HEK293 (cell line): Measurements from ENCODE around the gene KCNS1.

Source experiments
- CTCF ChIP-seq: fragments of 450-650 bp; formaldehyde crosslinking; IDR thresholded peaks from 2 replicates; pipeline ENCODE4 v1.5.1; 2016; ENCODE audit warnings: missing biosample characterization, missing genetic modification characterization
- PRDM1 ChIP-seq: fragments of 450-650 bp; formaldehyde crosslinking; IDR thresholded peaks from 2 replicates; pipeline ENCODE4; 2016; ENCODE audit warnings: missing biosample characterization, missing genetic modification characterization
- RBAK ChIP-seq: fragments of 450-650 bp; formaldehyde crosslinking; IDR thresholded peaks from 2 replicates; pipeline ENCODE4 v1.5.1; 2016; ENCODE audit warnings: missing biosample characterization, missing genetic modification characterization
- SALL2 ChIP-seq: fragments of 450-650 bp; formaldehyde crosslinking; IDR thresholded peaks from 2 replicates; pipeline ENCODE4 v1.5.0; 2017; ENCODE audit warnings: missing biosample characterization, mild to moderate bottlenecking, missing genetic modification characterization, borderline replicate concordance
- ZBTB11 ChIP-seq: fragments of 450-650 bp; formaldehyde crosslinking; conservative IDR thresholded peaks from 2 replicates; pipeline ENCODE4 v1.5.1; 2016; ENCODE audit warnings: low read depth, missing biosample characterization, missing genetic modification characterization
- ZNF155 ChIP-seq: fragments of 450-650 bp; formaldehyde crosslinking; IDR thresholded peaks from 2 replicates; pipeline ENCODE4 v1.5.1; 2016; ENCODE audit warnings: missing biosample characterization, missing genetic modification characterization
- ZNF350 ChIP-seq: fragments of 450-650 bp; formaldehyde crosslinking; IDR thresholded peaks from 2 replicates; pipeline ENCODE4 v1.5.0; 2017; ENCODE audit warnings: missing biosample characterization, mild to moderate bottlenecking, missing genetic modification characterization
- ZNF596 ChIP-seq: fragments of 450-650 bp; IDR thresholded peaks from 2 replicates; pipeline ENCODE4 v1.5.0; 2018; ENCODE audit warnings: missing biosample characterization, mild to moderate bottlenecking, missing genetic modification characterization, moderate library complexity
- ZNF624 ChIP-seq: fragments of 450-650 bp; formaldehyde crosslinking; IDR thresholded peaks from 2 replicates; pipeline ENCODE4 v1.5.1; 2017; ENCODE audit warnings: missing biosample characterization, missing genetic modification characterization
- ZSCAN5A ChIP-seq: fragments of 450-650 bp; formaldehyde crosslinking; IDR thresholded peaks from 2 replicates; pipeline ENCODE4 v1.5.1; 2016; ENCODE audit warnings: missing biosample characterization, missing genetic modification characterization

GRCh38 chr20:45096781-45097180 lies 4.1 kb downstream of the KCNS1 start:
- no peak for TF ChIP-seq ZNF624 (tag by site-specific recombination)
- no peak for TF ChIP-seq ZNF155 (tag by site-specific recombination)
- TF ChIP-seq CTCF: no peak
- no peak for TF ChIP-seq ZNF596 (tag by site-specific recombination)
- TF ChIP-seq SALL2 (tag by site-specific recombination): no peak
- TF ChIP-seq RBAK (tag by site-specific recombination): no peak
- TF ChIP-seq ZSCAN5A: no peak
- TF ChIP-seq PRDM1 (tag by site-specific recombination): no peak
- TF ChIP-seq ZNF350 (tag by site-specific recombination): no peak
- TF ChIP-seq ZBTB11 (tag by site-specific recombination): no peak
